HG02763 (cell line): ENCODE results near the gene TGFBR3.
"Not testable (repeated sequence)": the region's sequence is repeated elsewhere in the genome, so short reads cannot be mapped to it uniquely, and the experiment has no call there.

Experiments used
- ATAC-seq: cut with Tn5 transposase; IDR thresholded peaks from one replicate; pipeline ENCODE4 v1.9.1; 2021; ENCODE audit warnings: mild to moderate bottlenecking, moderate library complexity; ENCODE audit not compliant: unreplicated experiment

Gene TGFBR3

GRCh38 chr1:91851130-91852010 is 34.6 kb downstream of the TGFBR3 start:
- no peak for ATAC-seq

- ATAC-seq: no peak
Measured at GRCh38 chr1:91850708-91851107, 35.2 kb downstream of the TGFBR3 start.

GRCh38 chr1:91847851-91848250 is 38.1 kb downstream of the TGFBR3 start:
- no peak for ATAC-seq

- ATAC-seq: no peak
Measured at GRCh38 chr1:91846639-91847013, 39.3 kb downstream of the TGFBR3 start.

GRCh38 chr1:91846007-91846638 is 39.8 kb downstream of the TGFBR3 start:
- ATAC-seq: no peak

- ATAC-seq: no peak
Measured at GRCh38 chr1:91844862-91845528, 41.0 kb downstream of the TGFBR3 start.

GRCh38 chr1:91843843-91844242 is 42.1 kb downstream of the TGFBR3 start:
- ATAC-seq: no peak

- ATAC-seq: no peak
Measured at GRCh38 chr1:91842563-91842962, 43.4 kb downstream of the TGFBR3 start.

- no peak for ATAC-seq
Measured at GRCh38 chr1:91842056-91842455, 43.9 kb downstream of the TGFBR3 start.

GRCh38 chr1:91840276-91840675 is 45.7 kb downstream of the TGFBR3 start:
- ATAC-seq: not testable (repeated sequence)

GRCh38 chr1:91836331-91837040 is 49.5 kb downstream of the TGFBR3 start:
- ATAC-seq: no peak

- no peak for ATAC-seq
Measured at GRCh38 chr1:91835087-91835521, 50.8 kb downstream of the TGFBR3 start.

- ATAC-seq: not testable (repeated sequence)
Measured at GRCh38 chr1:91834549-91834948, 51.4 kb downstream of the TGFBR3 start.

- ATAC-seq: no peak
Measured at GRCh38 chr1:91833946-91834345, 52.0 kb downstream of the TGFBR3 start.

GRCh38 chr1:91831132-91831930 is 54.6 kb downstream of the TGFBR3 start:
- ATAC-seq: no peak

- no peak for ATAC-seq
Measured at GRCh38 chr1:91830242-91831131, 55.5 kb downstream of the TGFBR3 start.

- ATAC-seq: no peak
Measured at GRCh38 chr1:91829293-91830153, 56.4 kb downstream of the TGFBR3 start.

GRCh38 chr1:91828583-91829281 is 57.2 kb downstream of the TGFBR3 start:
- ATAC-seq: no peak
